Mesodermal cell (in vitro differentiated cells): ENCODE results near the gene SLC17A5.

Experiments used
- H3K27ac ChIP-seq: 2 replicates; pipeline ENCODE4 v1.7.0; 2013; ENCODE audit warnings: mild to moderate bottlenecking, low read depth, low read length, moderate library complexity; ENCODE audit not compliant: severe bottlenecking
- H3K36me3 ChIP-seq: 2 replicates; pipeline ENCODE4 v1.7.1; 2013; ENCODE audit warnings: mild to moderate bottlenecking, low read length, moderate library complexity; ENCODE audit not compliant: control insufficient read depth, insufficient read depth
- H3K4me1 ChIP-seq: one replicate; pipeline ENCODE4 v1.7.1; 2013; ENCODE audit warnings: mild to moderate bottlenecking, low read length; ENCODE audit not compliant: insufficient read depth, control insufficient read depth, poor library complexity, severe bottlenecking
- H3K4me3 ChIP-seq: 2 replicates; pipeline ENCODE4 v1.7.0; 2013; ENCODE audit warnings: low read length, control low read depth, mild to moderate bottlenecking; ENCODE audit not compliant: insufficient read depth, poor library complexity, severe bottlenecking; ENCODE audit errors: extremely low read depth
- H3K9me3 ChIP-seq: 2 replicates; pipeline ENCODE4 v1.7.1; 2013; ENCODE audit warnings: mild to moderate bottlenecking, low read length, moderate library complexity; ENCODE audit not compliant: control insufficient read depth
- WGBS, 2 experiments: methylation state at CpG; one replicate each; pipeline ENCODE4 v1.1.5; 2013; ENCODE audit warnings: missing lambda C conversion rate in 2 of 2; ENCODE audit not compliant: insufficient coverage in 2 of 2; 5-methylcytosine and 5-hydroxymethylcytosine counted together

SLC17A5 gene

DNA sequence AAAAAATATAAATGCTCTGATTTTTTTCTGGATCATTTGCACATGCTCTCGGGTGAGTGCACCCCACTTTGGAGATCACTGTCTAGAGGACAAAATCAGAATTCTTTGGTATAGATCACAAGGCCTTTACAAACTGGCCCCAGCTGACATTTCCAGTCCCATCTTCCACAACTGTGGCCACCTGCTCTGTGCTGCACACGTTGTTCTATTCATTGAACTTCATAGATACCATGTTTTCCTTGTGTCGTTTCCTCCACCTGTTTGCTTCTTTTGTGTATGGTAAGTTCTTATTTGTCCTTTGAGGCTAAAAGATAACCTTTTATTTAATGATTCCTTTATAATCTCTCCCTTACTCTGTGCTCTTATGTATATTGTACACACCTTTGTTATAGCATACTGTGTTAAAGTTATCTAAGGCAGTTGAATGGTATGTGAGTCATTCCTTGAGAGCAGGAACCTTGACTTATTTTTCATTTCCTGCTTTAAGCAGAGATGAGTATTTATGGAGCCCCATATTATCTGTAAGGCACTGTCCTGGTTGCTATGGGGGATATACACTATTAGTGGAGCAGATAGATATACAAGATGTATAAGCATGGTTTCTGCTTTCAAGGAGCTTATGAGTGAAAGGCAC lies 12.0 kb upstream of the SLC17A5 start:
- H3K27ac ChIP-seq: no peak overlapping the region
- H3K4me1 ChIP-seq: no peaks in the 10 kb centered on the region
- 80 to 100% methylated on average over 1 of the region's 3 CpGs for WGBS, 2 experiments
- H3K9me3 ChIP-seq: no peaks in the 10 kb centered on the region
- no peak overlapping the region for H3K4me3 ChIP-seq
- H3K36me3 ChIP-seq: no peaks in the 10 kb centered on the region

DNA sequence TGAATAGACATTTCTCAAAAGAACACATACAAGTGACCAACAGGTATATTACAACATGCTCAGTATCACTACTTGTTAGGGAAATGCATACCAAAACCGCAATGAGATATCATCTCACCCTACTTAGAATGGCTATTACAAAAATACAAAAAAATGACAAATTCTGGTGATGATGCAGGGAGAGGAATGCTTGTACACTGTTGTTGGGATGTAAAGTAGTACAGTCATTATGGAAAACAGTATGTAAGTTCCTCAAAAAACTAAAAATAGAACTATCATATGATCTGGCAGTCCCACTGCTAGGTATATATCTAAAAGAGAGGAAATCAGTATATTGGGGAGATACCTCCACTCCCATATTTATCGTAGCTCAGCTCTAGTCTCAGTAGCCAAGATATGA lies 10.9 kb upstream of the SLC17A5 start:
- no peak overlapping the region for H3K27ac ChIP-seq
- no peaks in the 10 kb centered on the region for H3K9me3 ChIP-seq
- H3K4me1 ChIP-seq: no peaks in the 10 kb centered on the region
- no peaks in the 10 kb centered on the region for H3K36me3 ChIP-seq
- no peak overlapping the region for H3K4me3 ChIP-seq
- no CpG with 5 or more reads among the region's 2 CpGs for WGBS, 2 experiments

DNA sequence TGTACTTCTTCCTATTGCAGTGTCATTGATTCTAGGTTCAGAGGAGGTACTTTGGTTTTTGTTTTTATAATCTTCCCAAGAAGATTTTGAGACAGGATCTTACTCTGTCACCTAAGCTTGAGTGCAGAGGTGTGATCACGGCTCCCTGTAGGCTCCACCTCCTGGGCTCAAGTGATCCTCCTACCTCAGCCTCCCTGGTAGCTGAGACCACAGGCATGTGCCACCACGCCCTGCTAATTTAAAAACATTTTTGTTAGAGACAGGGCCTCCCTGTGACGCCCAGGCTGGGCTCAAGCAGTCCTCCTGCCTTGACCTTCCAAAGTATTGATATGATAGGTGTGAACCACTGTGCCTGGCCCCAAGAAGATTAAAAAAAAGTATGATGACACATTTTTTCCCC lies 3.4 kb upstream of the SLC17A5 start:
- no peaks in the 10 kb centered on the region for H3K9me3 ChIP-seq
- no peaks in the 10 kb centered on the region for H3K36me3 ChIP-seq
- WGBS, 2 experiments: 90% methylated on average over 2 to 3 of the region's 3 CpGs
- H3K4me1 ChIP-seq: no peaks in the 10 kb centered on the region
- no peak overlapping the region for H3K27ac ChIP-seq
- no peak overlapping the region for H3K4me3 ChIP-seq

DNA sequence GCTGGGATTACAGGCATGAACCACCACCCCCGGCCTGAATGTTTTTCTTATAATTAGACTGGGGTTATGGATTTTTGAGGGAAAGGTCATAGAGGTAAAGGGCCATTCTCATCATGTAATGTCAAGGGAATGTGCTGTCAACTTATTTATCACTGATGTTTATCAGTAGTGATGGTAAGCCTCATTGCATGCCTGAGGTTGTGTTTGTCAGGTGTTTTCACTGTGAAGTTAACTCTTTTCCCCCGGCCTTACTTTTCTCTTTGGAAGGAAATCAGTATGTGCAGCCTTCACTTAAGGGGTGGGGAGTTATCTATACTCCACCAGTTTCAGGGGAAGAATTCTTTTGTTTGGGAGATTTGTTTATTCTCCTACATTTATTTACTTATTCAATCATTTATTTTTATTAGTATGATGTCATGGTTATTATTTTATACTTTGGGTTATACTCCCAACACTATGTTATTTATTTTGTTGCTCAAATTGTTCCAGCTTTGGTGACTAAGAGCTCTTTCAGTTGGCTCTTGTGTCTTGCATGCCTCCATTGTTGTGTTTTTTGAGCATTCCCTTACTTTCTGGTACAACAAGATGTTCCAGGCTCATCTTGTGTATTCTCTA lies 2.8 kb upstream of the SLC17A5 start:
- Histone ChIP-seq H3K4me1 (no peaks in the 10 kb centered on the region), H3K27ac (no peak overlapping the region), H3K36me3 (no peaks in the 10 kb centered on the region), H3K9me3 (no peaks in the 10 kb centered on the region), H3K4me3 (no peak overlapping the region)
- no CpG with 5 or more reads among the region's 2 CpGs for WGBS, 2 experiments

- WGBS, 2 experiments: 74 to 93% methylated on average over 2 of the region's 2 CpGs
- H3K4me1 ChIP-seq: no peaks in the 10 kb centered on the region
- no peaks in the 10 kb centered on the region for H3K36me3 ChIP-seq
- no peaks in the 10 kb centered on the region for H3K9me3 ChIP-seq
- H3K4me3 ChIP-seq: no peak overlapping the region
- H3K27ac ChIP-seq: no peak overlapping the region
Measured at GRCh38 chr6:73655341-73655917, 1.6 kb upstream of the SLC17A5 start.

DNA sequence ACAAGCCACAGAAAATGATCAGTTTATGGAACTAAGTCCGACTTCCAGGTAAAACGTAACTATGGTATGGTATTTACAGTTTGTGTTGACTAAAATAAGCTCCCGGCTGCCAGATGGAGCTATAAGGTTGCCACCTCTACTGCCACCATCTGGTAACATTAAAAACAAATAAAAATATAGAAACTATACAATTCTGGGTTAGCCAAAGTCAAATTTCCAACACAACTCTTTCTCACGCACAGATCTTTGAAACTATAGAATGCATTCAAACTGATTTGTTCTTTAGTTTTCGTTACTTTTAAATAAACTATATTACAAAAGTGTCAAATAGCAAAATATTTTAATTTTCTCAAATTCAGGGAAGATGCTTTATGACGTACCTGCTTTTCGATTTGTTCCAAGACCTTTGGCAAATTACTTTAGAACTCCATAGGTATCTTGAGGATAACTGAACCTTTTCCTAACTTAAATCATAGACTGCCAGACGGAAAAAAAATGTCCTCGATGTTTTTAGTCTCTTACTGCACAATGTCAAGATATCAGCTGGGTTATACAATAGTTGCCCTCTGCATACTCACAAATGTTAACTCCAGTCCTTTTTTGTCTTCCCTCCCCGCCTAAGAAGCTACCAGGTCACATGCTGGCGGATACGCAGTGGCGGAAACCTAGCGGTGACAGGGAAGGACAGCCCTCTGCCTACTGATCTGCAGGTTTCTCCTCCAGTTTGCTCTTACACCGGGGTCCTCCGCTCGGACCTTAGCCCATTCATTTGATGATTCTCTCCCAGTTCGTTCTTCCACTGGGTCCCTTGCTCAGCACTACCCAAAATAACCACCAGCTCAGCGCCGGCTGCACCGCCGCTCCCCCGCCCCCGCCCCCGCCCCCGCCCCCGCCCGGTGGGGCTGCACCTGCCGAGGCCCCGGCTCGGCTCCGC lies 888 bp downstream of the SLC17A5 start:
- H3K27ac ChIP-seq: peak overlapping the region; percentile 37
- WGBS, 2 experiments: 2 to 5% methylated on average over 10 to 16 of the region's 32 CpGs
- H3K9me3 ChIP-seq: no peaks in the 10 kb centered on the region
- peaks cover 4% of the 10 kb centered on the region for H3K36me3 ChIP-seq
- H3K4me3 ChIP-seq: peak overlapping the region; percentile 91
- no peaks in the 10 kb centered on the region for H3K4me1 ChIP-seq

DNA sequence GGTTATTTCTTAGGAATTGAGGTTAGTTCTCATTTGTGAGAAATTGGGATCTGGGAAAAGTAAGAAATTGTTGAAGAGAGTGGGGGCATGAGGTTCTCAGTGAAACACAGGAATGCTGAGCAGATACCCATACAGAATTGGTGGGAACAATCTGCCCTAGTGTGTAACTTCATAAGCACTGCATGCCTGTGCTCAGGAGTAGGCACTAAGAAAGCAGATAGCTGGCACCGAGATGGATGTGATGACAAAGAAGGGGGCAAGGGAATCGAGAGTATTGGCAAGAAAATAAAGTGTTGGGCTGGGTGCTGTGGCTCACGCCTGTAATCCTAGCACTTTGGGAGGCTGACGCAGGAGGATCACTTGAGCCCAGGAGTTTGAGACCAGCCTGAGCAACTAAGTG lies 4.0 kb downstream of the SLC17A5 start:
- Histone ChIP-seq H3K36me3 (peaks cover 4% of the 10 kb centered on the region), H3K4me1 (no peaks in the 10 kb centered on the region), H3K9me3 (no peaks in the 10 kb centered on the region), H3K4me3 (no peak overlapping the region), H3K27ac (no peak overlapping the region)
- WGBS, 2 experiments: 61 to 63% methylated on average over 3 of the region's 4 CpGs

DNA sequence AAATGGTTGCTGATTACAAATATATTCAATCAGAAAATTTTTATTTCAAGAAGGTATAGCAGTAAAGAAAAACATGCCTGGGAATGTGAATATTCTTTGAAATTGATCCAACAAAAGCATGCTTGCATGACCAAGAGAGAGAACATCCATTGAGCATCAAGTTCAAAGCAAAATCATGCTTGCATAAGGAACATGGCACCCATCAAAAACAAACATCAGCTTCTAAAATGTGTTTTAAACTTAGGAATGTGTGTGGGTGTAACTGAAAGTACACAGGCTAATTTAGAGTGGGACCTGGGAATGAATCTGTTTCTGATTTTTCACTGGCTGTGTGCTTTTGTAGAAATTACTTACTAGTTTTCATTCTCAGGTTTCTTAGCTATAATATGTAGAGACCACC lies 5.6 kb downstream of the SLC17A5 start:
- Histone ChIP-seq H3K4me1 (no peaks in the 10 kb centered on the region), H3K36me3 (peaks cover 4% of the 10 kb centered on the region), H3K9me3 (no peaks in the 10 kb centered on the region), H3K4me3 (no peak overlapping the region), H3K27ac (no peak overlapping the region)

DNA sequence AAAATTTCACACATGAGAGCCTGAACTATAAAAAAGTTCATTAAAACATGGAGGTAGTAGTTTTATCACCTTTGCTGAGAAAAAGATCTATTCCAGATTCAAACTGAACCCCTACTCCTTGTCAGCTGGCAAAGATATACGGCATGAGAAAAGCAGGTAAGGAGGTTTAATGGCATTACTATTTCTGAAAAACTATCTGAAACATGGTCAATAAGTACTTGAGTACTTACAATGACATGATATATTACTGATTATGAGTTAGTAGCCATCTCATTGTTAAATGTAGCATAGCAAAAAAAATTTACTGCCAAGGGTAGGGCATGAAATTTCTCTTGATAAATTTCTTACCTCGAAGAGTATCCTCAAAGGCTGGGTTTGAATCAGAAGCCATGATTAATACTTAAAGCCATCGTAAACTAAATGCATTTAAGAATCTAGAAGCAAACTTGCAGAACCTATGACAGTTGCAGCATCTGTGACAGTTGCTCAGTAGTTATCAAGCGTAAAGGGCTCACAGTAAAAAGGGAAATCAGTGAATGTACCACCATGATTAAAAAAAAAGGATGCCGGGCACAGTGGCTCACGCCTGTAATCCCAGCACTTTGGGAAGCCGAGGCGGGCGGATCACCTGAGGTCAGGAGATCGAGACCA lies 8.7 kb downstream of the SLC17A5 start:
- H3K27ac ChIP-seq: no peak overlapping the region
- no peaks in the 10 kb centered on the region for H3K4me1 ChIP-seq
- H3K9me3 ChIP-seq: no peaks in the 10 kb centered on the region
- no peak overlapping the region for H3K4me3 ChIP-seq
- H3K36me3 ChIP-seq: peaks cover 11% of the 10 kb centered on the region
- WGBS, 2 experiments: 68 to 80% methylated on average over 6 to 9 of the region's 10 CpGs

DNA sequence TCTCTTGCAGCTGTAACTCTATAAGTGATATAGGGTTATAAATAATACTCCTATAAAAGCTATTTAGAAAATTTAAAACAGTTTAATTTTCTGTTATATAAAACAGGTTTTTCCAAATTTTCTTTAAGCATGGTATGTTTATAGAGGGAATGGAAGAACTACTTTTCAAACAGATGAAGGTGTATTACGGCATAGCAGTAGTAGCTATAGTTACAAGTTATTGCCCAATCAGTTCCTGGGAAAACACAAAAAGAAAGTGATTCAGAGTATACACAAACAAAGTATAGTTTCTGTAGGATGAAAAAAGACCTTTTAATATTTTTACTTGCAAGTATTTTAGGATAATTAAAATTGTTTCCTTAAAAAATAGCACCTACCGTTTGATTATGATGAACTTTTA lies 9.8 kb downstream of the SLC17A5 start:
- peaks cover 11% of the 10 kb centered on the region for H3K36me3 ChIP-seq
- H3K4me3 ChIP-seq: no peak overlapping the region
- H3K9me3 ChIP-seq: no peaks in the 10 kb centered on the region
- H3K4me1 ChIP-seq: peaks cover 2% of the 10 kb centered on the region
- WGBS, 2 experiments: no CpG with 5 or more reads among the region's 2 CpGs
- no peak overlapping the region for H3K27ac ChIP-seq
